Erythroblast (primary cell): ENCODE measurements around the gene OCA2.

Experiments
- GATA1 ChIP-seq: IDR thresholded peaks from 2 replicates; pipeline ENCODE4 v1.6.1; 2011; ENCODE audit warnings: low read depth, mild to moderate bottlenecking, control low read depth, low read length, moderate library complexity
- POLR2A ChIP-seq: IDR thresholded peaks from 2 replicates; pipeline ENCODE4 v1.6.1; 2011; ENCODE audit warnings: mild to moderate bottlenecking, low read length

GRCh38 chr15:27805261-27806220 lies 293.6 kb downstream of the OCA2 start:
- TF ChIP-seq POLR2A (no peak), GATA1 (no peak)
